PC-3 (cell line): Measurements from ENCODE around the gene NAV1. TPM values are rescaled to one million over a fixed set of nuclear protein-coding genes. Genes with fewer than 3 reads are reported as not detected.

ENCODE experiments used
- ATAC-seq: fragments of 200-7000 bp; cut with Tn5 transposase; 2 replicates; pipeline ENCODE4 v1.9.1; 2020; ENCODE audit warnings: mild to moderate bottlenecking, moderate library complexity
- BruUV-seq: library from RNA; stranded (reverse); fragments of 400-500 nt; replicated peaks from 2 replicates; lab custom pipeline; 2021; lab: Mats Ljungman, UMichigan
- CTCF ChIA-PET: fragments of 300-600 bp; sonication (Branson Sonifier 250); formaldehyde crosslinking; loops from one replicate; lab custom pipeline; 2022; ENCODE audit warnings: antibody characterized with exemption; lab: Charles Lee
- POLR2A ChIA-PET: fragments of 300-600 bp; sonication (Branson Sonifier 250); formaldehyde crosslinking; loops from one replicate; lab custom pipeline; 2022; ENCODE audit warnings: antibody characterized with exemption; ENCODE audit not compliant: unreplicated experiment; lab: Charles Lee
- DNase-seq: peaks from one replicate; pipeline ENCODE4 v3.0.0-alpha.2; 2015
- H2AFZ ChIP-seq: fragments of 300-600 bp; sonication (generic); 2 replicates; pipeline ENCODE4 v1.6.0; 2016; ENCODE audit warnings: antibody characterized with exemption, low read length
- H3F3A ChIP-seq: fragments of 300-600 bp; sonication (generic); one replicate; pipeline ENCODE4 v1.6.0; 2017; ENCODE audit warnings: antibody characterized with exemption, low read length, control low read depth, mild to moderate bottlenecking; ENCODE audit not compliant: unreplicated experiment
- H3K27ac ChIP-seq: fragments of 300-600 bp; sonication (generic); 2 replicates; pipeline ENCODE4 v1.5.1; 2016; ENCODE audit warnings: mild to moderate bottlenecking, low read length
- H3K27me3 ChIP-seq: fragments of 300-600 bp; sonication (generic); 2 replicates; pipeline ENCODE4 v1.6.1; 2016; ENCODE audit warnings: low read length, mixed read lengths
- H3K36me3 ChIP-seq: fragments of 300-600 bp; sonication (generic); 2 replicates; pipeline ENCODE4 v1.6.1; 2016; ENCODE audit warnings: low read depth, mixed run types, low read length, mixed read lengths
- H3K4me1 ChIP-seq: fragments of 300-600 bp; sonication (generic); 2 replicates; pipeline ENCODE4 v1.5.1; 2016; ENCODE audit warnings: low read length; ENCODE audit not compliant: insufficient read depth
- H3K4me2 ChIP-seq: fragments of 300-600 bp; sonication (generic); 2 replicates; pipeline ENCODE4 v1.6.0; 2016; ENCODE audit warnings: low read length
- H3K4me3 ChIP-seq: fragments of 300-600 bp; sonication (generic); 2 replicates; pipeline ENCODE4 v1.5.1; 2016; ENCODE audit warnings: mild to moderate bottlenecking, low read length, mixed read lengths
- H3K79me2 ChIP-seq: fragments of 300-600 bp; sonication (generic); 2 replicates; pipeline ENCODE4 v1.6.1; 2017; ENCODE audit warnings: low read length, mixed read lengths
- H3K9ac ChIP-seq: fragments of 300-600 bp; sonication (generic); 2 replicates; pipeline ENCODE4 v1.6.0; 2016; ENCODE audit warnings: mild to moderate bottlenecking, low read length
- H3K9me2 ChIP-seq: fragments of 300-600 bp; sonication (generic); replicated peaks from 2 replicates; pipeline ENCODE4 v1.6.1; 2016; ENCODE audit warnings: mixed run types, low read length, mixed read lengths
- H3K9me3 ChIP-seq: fragments of 300-600 bp; sonication (generic); 2 replicates; pipeline ENCODE4 v1.6.1; 2016; ENCODE audit warnings: low read length, mixed read lengths
- H4K20me1 ChIP-seq: fragments of 300-600 bp; sonication (generic); 2 replicates; pipeline ENCODE4 v1.6.1; 2016; ENCODE audit warnings: low read length, mixed read lengths
- CTCF ChIP-seq: fragments of 300-600 bp; sonication (generic); conservative IDR thresholded peaks from 2 replicates; pipeline ENCODE4 v1.5.1; 2017; ENCODE audit warnings: antibody characterized with exemption, low read depth, mild to moderate bottlenecking, low read length
- EZH2 ChIP-seq: fragments of 300-600 bp; sonication (generic); IDR thresholded peaks from one replicate; pipeline ENCODE4 v1.6.1; 2017; ENCODE audit warnings: antibody characterized with exemption, mild to moderate bottlenecking, low read length; ENCODE audit not compliant: unreplicated experiment
- EZH2phosphoT487 ChIP-seq: fragments of 300-600 bp; sonication (generic); IDR thresholded peaks from 2 replicates; pipeline ENCODE4 v1.6.1; 2018; ENCODE audit warnings: mild to moderate bottlenecking, antibody characterized with exemption, low read length, borderline replicate concordance
- intact Hi-C: fragments of 100-400 bp; cut with micrococcal nuclease; formaldehyde crosslinking; loops from 2 replicates; pipeline ENCODE4 v1.9.0; 2023
- total RNA-seq: library from RNA; depleted of rRNA; stranded (reverse); fragments of >200 nt; gene quantifications from 2 replicates; pipeline ENCODE4 v1.2.3, GENCODE V29; 2014

The NAV1 gene
- total RNA-seq, 1 experiment from 2014 or later: 2.6 TPM

GRCh38 chr1:201493757-201494617 is 44.9 kb upstream of the NAV1 start:
- H3K79me2 ChIP-seq: peaks cover 10% of the 10 kb centered on the region; the same call in 1 of the 2 replicates

GRCh38 chr1:201495551-201496295 is 43.2 kb upstream of the NAV1 start:
- Histone ChIP-seq H3K27me3 (no peaks in the 10 kb centered on the region), H3K79me2 (peaks cover 27% of the 10 kb centered on the region), H3K4me1 (peaks cover 3% of the 10 kb centered on the region), H3K36me3 (peaks cover 25% of the 10 kb centered on the region), H4K20me1 (no peaks in the 10 kb centered on the region), H3K4me3 (no peak overlapping the region), H3K4me2 (no peak overlapping the region), H3K9ac (no peak overlapping the region), H3K27ac (no peak overlapping the region), H3K9me2 (no peaks in the 10 kb centered on the region), H2AFZ (no peak overlapping the region), H3F3A (no peaks in the 10 kb centered on the region), H3K9me3 (no peaks in the 10 kb centered on the region)
- CTCF ChIA-PET: no interaction called here
- POLR2A ChIA-PET: no interaction called here
- TF ChIP-seq EZH2 (no peak), EZH2phosphoT487 (no peak)
- DNase-seq (no peak), ATAC-seq (no peak)
- BruUV-seq: no TSS peak
- intact Hi-C loops: no loop called here

More at GRCh38 chr1:201493757-201494617, 44.9 kb upstream of the NAV1 start:
- Histone ChIP-seq H3K4me1 (peaks cover 19% of the 10 kb centered on the region), H2AFZ (no peak overlapping the region), H3K4me3 (no peak overlapping the region), H3K9me3 (no peaks in the 10 kb centered on the region), H3F3A (peaks cover 4% of the 10 kb centered on the region), H3K27ac (no peak overlapping the region), H3K4me2 (no peak overlapping the region), H4K20me1 (no peaks in the 10 kb centered on the region), H3K9ac (no peak overlapping the region), H3K9me2 (no peaks in the 10 kb centered on the region), H3K36me3 (peaks cover 29% of the 10 kb centered on the region), H3K27me3 (no peaks in the 10 kb centered on the region)
- DNase-seq: no peak
- no TSS peak for BruUV-seq
- TF ChIP-seq EZH2phosphoT487 (no peak), EZH2 (no peak), CTCF (no peak)
- CTCF ChIA-PET: no interaction called here
- POLR2A ChIA-PET: no interaction called here
- intact Hi-C loops: no loop called here
- no peak for ATAC-seq

DNA sequence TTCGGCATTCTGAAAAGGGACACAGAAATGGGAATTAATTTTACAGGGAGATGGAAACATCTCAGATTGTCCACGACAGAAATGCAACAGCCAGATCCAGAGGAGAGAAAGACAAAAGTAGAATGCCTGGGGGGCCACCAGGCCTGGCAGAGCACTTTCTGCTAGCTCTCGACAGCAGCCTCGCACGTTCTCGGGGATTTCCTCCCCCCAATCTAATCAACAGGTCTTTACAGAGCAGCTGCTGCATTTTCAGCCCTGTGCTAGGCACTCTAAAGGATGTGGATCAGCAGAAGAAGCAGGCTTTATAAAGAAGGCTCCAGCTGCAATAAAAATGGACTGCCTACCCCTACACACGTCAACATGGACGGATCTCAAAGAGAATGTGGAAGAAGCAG is 42.6 kb upstream of the NAV1 start:
- H3K4me3 ChIP-seq: no peak overlapping the region
- peaks cover 4% of the 10 kb centered on the region; the same call in 1 of the 2 replicates for H4K20me1 ChIP-seq
- no peak overlapping the region for H2AFZ ChIP-seq
- peaks cover 32% of the 10 kb centered on the region for H3K79me2 ChIP-seq
- intact Hi-C loops: no loop called here
- no peak overlapping the region for H3K27ac ChIP-seq
- no peaks in the 10 kb centered on the region for H3F3A ChIP-seq
- no peaks in the 10 kb centered on the region for H3K4me1 ChIP-seq
- H3K9ac ChIP-seq: no peak overlapping the region
- no peaks in the 10 kb centered on the region for H3K9me3 ChIP-seq
- H3K4me2 ChIP-seq: no peak overlapping the region
- no peak for ATAC-seq
- no peak for TF ChIP-seq EZH2
- TF ChIP-seq EZH2phosphoT487: no peak
- TF ChIP-seq CTCF: no peak
- BruUV-seq: no TSS peak
- H3K27me3 ChIP-seq: no peaks in the 10 kb centered on the region
- DNase-seq: no peak
- no peaks in the 10 kb centered on the region for H3K9me2 ChIP-seq
- ChIA-PET POLR2A (no interaction called here), CTCF (no interaction called here)
- H3K36me3 ChIP-seq: peaks cover 23% of the 10 kb centered on the region
